B cell (primary cell): ENCODE measurements around the gene COPA. TPM values are rescaled to one million over a fixed set of nuclear protein-coding genes. Genes with fewer than 3 reads are reported as not detected.

Source experiments
- ATAC-seq: fragments of 200-7000 bp; cut with Tn5 transposase; one replicate; pipeline ENCODE4 v1.10.0; 2021; ENCODE audit warnings: low read depth, mild to moderate bottlenecking, moderate number of reproducible peaks, moderate library complexity
- CTCF ChIA-PET: fragments of 350-600 bp; sonication (Branson Sonifier 250); formaldehyde crosslinking; loops from one replicate; lab custom pipeline; 2021; ENCODE audit warnings: antibody characterized with exemption, inconsistent platforms; lab: Charles Lee
- POLR2A ChIA-PET: fragments of 350-600 bp; sonication (Branson Sonifier 250); formaldehyde crosslinking; loops from one replicate; lab custom pipeline; 2021; ENCODE audit warnings: antibody characterized with exemption; lab: Charles Lee
- DNase-seq: peaks from one replicate; pipeline ENCODE4 v3.0.0; 2013
- H2AFZ ChIP-seq: 2 replicates; pipeline ENCODE4 v1.6.1; 2012; ENCODE audit warnings: mild to moderate bottlenecking, low read depth, low read length; ENCODE audit not compliant: insufficient read depth, poor library complexity, severe bottlenecking
- H3K27ac ChIP-seq, 2 donors: 1 replicate in 1 of 2; 2 replicates in 1 of 2; pipeline ENCODE4 v1.5.1; 2012 to 2013; ENCODE audit warnings: low read length in 2 of 2, mild to moderate bottlenecking in 2 of 2, moderate library complexity in 1 of 2
- H3K27me3 ChIP-seq, 4 experiments: fragments of 200-600 bp in 1 of 4; sonication (generic) in 1 of 4; replicated peaks in 1 of 4; 1 replicate in 2 of 4; 2 replicates in 2 of 4; pipeline versions ENCODE4 v1.6.1 to v1.7.0; 2013 to 2016; ENCODE audit warnings: low read length in 3 of 4, mild to moderate bottlenecking in 2 of 4, mixed read lengths in 1 of 4, moderate library complexity in 1 of 4; ENCODE audit not compliant: insufficient read depth in 4 of 4, control insufficient read depth in 3 of 4; ENCODE audit errors: control extremely low read depth in 1 of 4
- H3K36me3 ChIP-seq, 2 experiments: replicated peaks in 1 of 2; 1 replicate in 1 of 2; 2 replicates in 1 of 2; pipeline versions ENCODE4 v1.6.1 to v1.7.1; 2013; ENCODE audit warnings: low read length in 1 of 2; ENCODE audit not compliant: insufficient read depth in 2 of 2, control insufficient read depth in 1 of 2; ENCODE audit errors: control extremely low read depth in 1 of 2, extremely low read depth in 1 of 2
- H3K4me1 ChIP-seq, 2 donors: fragments of 200-600 bp in 1 of 2; sonication (generic) in 1 of 2; 1 replicate in 1 of 2; 2 replicates in 1 of 2; pipeline versions ENCODE4 v1.5.1 to v1.6.1; 2013 to 2017; ENCODE audit warnings: low read length in 2 of 2; ENCODE audit not compliant: control insufficient read depth in 2 of 2, insufficient read depth in 2 of 2
- H3K4me2 ChIP-seq: replicated peaks from 2 replicates; pipeline ENCODE3; 2012; ENCODE audit warnings: mild to moderate bottlenecking, low read depth, low read length; ENCODE audit not compliant: poor library complexity, severe bottlenecking
- H3K4me3 ChIP-seq, 5 experiments: fragments of 200-600 bp in 1 of 5; sonication (generic) in 1 of 5; 1 replicate in 3 of 5; 2 replicates in 2 of 5; pipeline versions ENCODE4 v1.5.1 to v1.7.0; 2011 to 2016; ENCODE audit warnings: low read length in 4 of 5, mild to moderate bottlenecking in 4 of 5, low read depth in 2 of 5, control low read depth in 1 of 5, moderate library complexity in 1 of 5; ENCODE audit not compliant: insufficient read depth in 1 of 5; ENCODE audit errors: control extremely low read depth in 1 of 5, extremely low read depth in 1 of 5
- H3K79me2 ChIP-seq: fragments of 200-600 bp; sonication (generic); one replicate; pipeline ENCODE4 v1.6.0; 2016; ENCODE audit warnings: low read length; ENCODE audit not compliant: control insufficient read depth, insufficient read depth
- H3K9ac ChIP-seq: fragments of 200-600 bp; sonication (generic); 2 replicates; pipeline ENCODE4 v1.6.1; 2017; ENCODE audit warnings: mild to moderate bottlenecking, low read length, moderate library complexity
- H3K9me3 ChIP-seq, 3 donors: one replicate each; pipeline versions ENCODE4 v1.6.1 to v1.7.1; 2013; ENCODE audit warnings: low read length in 2 of 3; ENCODE audit not compliant: control insufficient read depth in 2 of 3, insufficient read depth in 1 of 3; ENCODE audit errors: control extremely low read depth in 1 of 3
- H4K20me1 ChIP-seq: 2 replicates; pipeline ENCODE4 v1.6.0; 2012; ENCODE audit warnings: mild to moderate bottlenecking, low read length; ENCODE audit not compliant: insufficient read depth, control insufficient read depth, poor library complexity, severe bottlenecking
- H3K27ac Mint-ChIP-seq: one replicate; pipeline ENCODE4 v1.8.0; 2021; ENCODE audit warnings: mixed read lengths
- H3K27me3 Mint-ChIP-seq: one replicate; pipeline ENCODE4 v1.8.0; 2021; ENCODE audit warnings: mixed read lengths
- H3K4me1 Mint-ChIP-seq: one replicate; pipeline ENCODE4 v1.8.0; 2021; ENCODE audit warnings: mixed read lengths
- H3K4me3 Mint-ChIP-seq: one replicate; pipeline ENCODE4 v1.8.0; 2021; ENCODE audit warnings: mixed read lengths
- H3K9me3 Mint-ChIP-seq: one replicate; pipeline ENCODE4 v1.8.0; 2022; ENCODE audit warnings: mixed read lengths; ENCODE audit not compliant: insufficient read depth
- EZH2 ChIP-seq: IDR thresholded peaks from 2 replicates; pipeline ENCODE4 v1.6.1; 2012; ENCODE audit warnings: borderline replicate concordance, low read depth, mild to moderate bottlenecking, moderate library complexity, low read length; ENCODE audit not compliant: insufficient read depth, poor library complexity, severe bottlenecking
- WGBS: methylation state at CpG from one replicate; pipeline ENCODE4 v1.1.5; 2013; ENCODE audit warnings: missing lambda C conversion rate; ENCODE audit not compliant: insufficient coverage; 5-methylcytosine and 5-hydroxymethylcytosine counted together
- intact Hi-C: fragments of 100-400 bp; cut with micrococcal nuclease; formaldehyde crosslinking; loops from one replicate; pipeline ENCODE4 v1.10.0; 2022
- polyA plus RNA-seq: library from polyadenylated mRNA; depleted of rRNA; stranded (reverse); fragments of >200 nt; gene quantifications from 2 replicates; pipeline ENCODE4 v1.2.3, GENCODE V29; 2012
- total RNA-seq, 2 donors: library from RNA; stranded (reverse); fragments of 120-200 nt in 1 of 2; gene quantifications; 1 replicate in 1 of 2; 2 replicates in 1 of 2; pipeline versions ENCODE4 v1.2.3 to v1.2.4, GENCODE V29; 2013 to 2022
- TF ChIP-seq, protein P1 (sequence below): fragments of 200-600 bp; IDR thresholded peaks from one replicate; pipeline ENCODE4 v1.8.0; 2022; ENCODE audit warnings: antibody characterized with exemption, mild to moderate bottlenecking

COPA gene
- total and polyA plus RNA-seq, 2 donors (not counting 1 experiment from before 2014, with no cell fraction given): 39.1 to 168 TPM

DNA sequence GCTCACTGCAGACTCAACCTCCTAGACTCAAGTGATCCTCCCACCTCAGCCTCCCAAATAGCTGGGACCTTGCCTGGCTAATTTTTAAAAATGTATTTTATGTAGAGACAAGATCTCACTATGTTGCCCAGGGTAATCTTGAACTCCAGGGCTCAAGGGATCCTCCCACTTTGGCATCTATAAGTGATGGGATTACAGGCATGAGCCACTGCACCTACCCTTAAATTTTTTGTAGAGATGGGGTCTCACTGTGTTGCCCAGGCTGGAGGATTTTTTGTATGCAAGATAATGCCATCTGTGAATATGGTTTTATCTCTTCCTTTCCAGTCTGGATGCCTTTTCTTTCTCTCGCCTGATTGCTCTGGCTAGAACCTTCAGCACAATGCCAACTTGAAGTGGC, 72.0 kb downstream of the COPA start:
- H3K79me2 ChIP-seq: no peaks in the 10 kb centered on the region
- Mint-ChIP-seq H3K4me1 (no peaks in the 10 kb centered on the region), H3K9me3 (no peaks in the 10 kb centered on the region), H3K27me3 (peaks cover 3% of the 10 kb centered on the region), H3K4me3 (no peak overlapping the region), H3K27ac (no peak overlapping the region)
- ATAC-seq (no peak), DNase-seq (no peak)
- TF ChIP-seq, protein P1, sequence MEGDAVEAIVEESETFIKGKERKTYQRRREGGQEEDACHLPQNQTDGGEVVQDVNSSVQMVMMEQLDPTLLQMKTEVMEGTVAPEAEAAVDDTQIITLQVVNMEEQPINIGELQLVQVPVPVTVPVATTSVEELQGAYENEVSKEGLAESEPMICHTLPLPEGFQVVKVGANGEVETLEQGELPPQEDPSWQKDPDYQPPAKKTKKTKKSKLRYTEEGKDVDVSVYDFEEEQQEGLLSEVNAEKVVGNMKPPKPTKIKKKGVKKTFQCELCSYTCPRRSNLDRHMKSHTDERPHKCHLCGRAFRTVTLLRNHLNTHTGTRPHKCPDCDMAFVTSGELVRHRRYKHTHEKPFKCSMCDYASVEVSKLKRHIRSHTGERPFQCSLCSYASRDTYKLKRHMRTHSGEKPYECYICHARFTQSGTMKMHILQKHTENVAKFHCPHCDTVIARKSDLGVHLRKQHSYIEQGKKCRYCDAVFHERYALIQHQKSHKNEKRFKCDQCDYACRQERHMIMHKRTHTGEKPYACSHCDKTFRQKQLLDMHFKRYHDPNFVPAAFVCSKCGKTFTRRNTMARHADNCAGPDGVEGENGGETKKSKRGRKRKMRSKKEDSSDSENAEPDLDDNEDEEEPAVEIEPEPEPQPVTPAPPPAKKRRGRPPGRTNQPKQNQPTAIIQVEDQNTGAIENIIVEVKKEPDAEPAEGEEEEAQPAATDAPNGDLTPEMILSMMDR: no peak
- TF ChIP-seq EZH2: no peak
- no peaks in the 10 kb centered on the region for H3K4me1 ChIP-seq
- WGBS: no CpG with 5 or more reads among the region's 1 CpG
- POLR2A ChIA-PET: no interaction called here
- H2AFZ ChIP-seq: no peak overlapping the region
- no peaks in the 10 kb centered on the region for H3K9me3 ChIP-seq
- CTCF ChIA-PET: interaction anchor here (0.6 kb wide), 1 partner anchor 20 kb away, joined by 3 read pairs; no protein-coding TSS in a partner anchor
- no peaks in the 10 kb centered on the region for H3K27me3 ChIP-seq
- intact Hi-C loops: no loop called here
- no peak overlapping the region for H3K27ac ChIP-seq
- H3K9ac ChIP-seq: no peak overlapping the region
- no peaks in the 10 kb centered on the region for H4K20me1 ChIP-seq
- H3K4me2 ChIP-seq: no peak overlapping the region
- H3K4me3 ChIP-seq: no peak overlapping the region
- peaks cover 0 to 4% of the 10 kb centered on the region in 2 experiments for H3K36me3 ChIP-seq

DNA sequence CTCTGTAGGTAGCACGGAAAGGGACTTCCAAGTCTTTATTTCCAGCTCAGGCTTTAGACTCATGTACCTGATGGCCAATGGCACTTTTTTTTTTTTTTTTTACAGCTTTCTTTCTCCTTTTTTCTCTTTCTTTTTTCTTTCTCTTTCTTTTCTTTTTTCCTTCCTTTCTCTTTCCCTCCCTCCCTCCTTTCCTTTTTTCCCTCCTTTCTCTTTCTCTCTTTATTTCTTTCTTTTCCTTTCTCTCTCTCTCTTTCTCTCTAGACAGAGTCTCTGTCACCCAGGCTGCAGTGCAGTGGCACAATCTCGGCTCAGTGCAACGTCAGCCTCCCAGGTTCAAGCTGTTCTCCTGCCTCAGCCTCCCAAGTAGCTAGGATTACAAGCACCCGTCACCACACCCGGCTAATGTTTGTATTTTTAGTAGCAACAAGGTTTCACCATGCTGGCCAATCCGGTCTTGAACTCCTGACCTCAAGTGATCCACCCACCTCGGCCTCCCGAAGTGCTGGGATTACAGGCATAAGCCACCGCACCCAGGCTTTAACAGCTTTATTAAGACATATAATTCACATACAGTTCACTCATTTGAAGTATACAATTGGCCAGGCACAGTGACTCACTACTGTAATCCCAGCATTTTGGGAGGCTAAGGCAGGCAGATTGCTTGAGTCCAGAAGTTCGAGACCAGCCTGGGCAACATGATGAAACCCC, 75.6 kb downstream of the COPA start:
- Mint-ChIP-seq H3K27ac (no peak overlapping the region), H3K4me1 (peaks cover 8% of the 10 kb centered on the region), H3K9me3 (no peaks in the 10 kb centered on the region), H3K27me3 (peaks cover 3% of the 10 kb centered on the region), H3K4me3 (no peak overlapping the region)
- Histone ChIP-seq H3K36me3 (no peaks in the 10 kb centered on the region), H3K9me3 (no peaks in the 10 kb centered on the region), H3K4me2 (no peak overlapping the region), H3K4me1 (peaks cover 5 to 8% of the 10 kb centered on the region in 2 donors), H3K27me3 (no peaks in the 10 kb centered on the region), H3K79me2 (peaks cover 6% of the 10 kb centered on the region), H3K27ac (no peak overlapping the region), H4K20me1 (no peaks in the 10 kb centered on the region), H2AFZ (no peak overlapping the region), H3K4me3 (no peak overlapping the region), H3K9ac (no peak overlapping the region)
- WGBS: 87% methylated on average over 8 of the region's 10 CpGs
- POLR2A ChIA-PET: interaction anchor here (0.7 kb wide), 1 partner anchor 244 kb away, joined by 8 read pairs; no protein-coding TSS in a partner anchor
- ATAC-seq: no peak
- DNase-seq: no peak
- TF ChIP-seq, protein P1: no peak
- TF ChIP-seq EZH2: no peak
- intact Hi-C loops: no loop called here
- CTCF ChIA-PET: interaction anchor here (1.3 to 4.3 kb wide), 2 partner anchors 15 to 24 kb away, joined by 3 to 27 read pairs; no protein-coding TSS in a partner anchor
